ENCODE measurements around the gene SLC28A3. TPM values are rescaled to one million over a fixed set of nuclear protein-coding genes. Genes with fewer than 3 reads are reported as not detected.

Gene SLC28A3
- polyA plus RNA-seq, 1 experiment: 0.74 TPM

DNA sequence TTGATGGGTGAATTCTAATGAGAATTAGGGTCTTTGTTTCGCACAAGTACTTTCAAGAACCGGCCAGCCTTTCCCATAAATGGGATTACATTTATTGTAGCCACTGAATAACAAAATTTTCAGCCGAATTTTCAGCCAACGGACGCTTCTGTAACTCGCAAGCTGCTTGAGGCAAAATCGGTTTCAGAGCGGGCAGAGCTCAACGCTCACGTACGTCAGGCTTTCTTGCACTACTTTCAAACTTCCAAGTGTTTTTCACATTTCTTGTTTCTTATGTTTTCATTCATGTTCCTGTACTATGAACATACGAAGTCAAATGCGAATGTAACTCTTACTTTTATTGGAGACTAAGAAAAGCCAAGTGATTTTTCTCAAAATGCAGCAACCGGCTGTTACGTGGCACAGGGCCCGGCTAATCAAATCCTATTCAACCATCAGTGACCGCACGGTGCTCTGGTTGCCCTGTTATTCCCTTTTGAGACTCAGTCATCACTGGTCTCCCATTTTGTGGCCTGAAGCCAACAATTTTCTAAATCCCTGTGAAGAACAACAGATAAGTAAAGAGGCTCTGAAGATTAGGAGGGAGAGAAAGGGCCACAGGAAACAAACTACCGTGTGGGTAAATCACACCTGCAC is 68.5 kb downstream of the SLC28A3 start:
- CTCF ChIA-PET: interaction anchor here (3.0 kb wide), 1 partner anchor 11 kb away, joined by 12 read pairs; no protein-coding TSS in a partner anchor
- DNase-seq (ENCODE audit: low read depth, low spot score): no peak

DNA sequence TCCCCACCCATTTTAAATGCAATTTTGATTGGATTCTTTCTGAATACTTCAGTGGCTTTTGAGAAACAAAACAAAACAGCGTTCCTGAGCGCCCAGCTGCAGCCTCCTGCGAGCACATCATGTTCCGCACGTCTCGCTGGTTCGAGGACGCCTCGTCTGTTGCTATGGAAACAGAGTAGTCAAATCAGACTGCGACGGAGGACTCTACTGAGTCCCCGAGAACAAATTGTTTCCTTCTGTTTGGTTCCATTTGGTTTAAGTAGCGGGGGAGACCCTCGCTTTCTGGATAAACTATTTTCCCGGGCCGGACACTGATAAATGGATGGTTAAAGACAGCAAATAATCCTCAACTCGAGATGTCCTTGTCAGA is 69.0 kb downstream of the SLC28A3 start:
- no peak overlapping the region for H3K27ac ChIP-seq (ENCODE audit: low read depth, low read length)
- TF ChIP-seq, protein P1, sequence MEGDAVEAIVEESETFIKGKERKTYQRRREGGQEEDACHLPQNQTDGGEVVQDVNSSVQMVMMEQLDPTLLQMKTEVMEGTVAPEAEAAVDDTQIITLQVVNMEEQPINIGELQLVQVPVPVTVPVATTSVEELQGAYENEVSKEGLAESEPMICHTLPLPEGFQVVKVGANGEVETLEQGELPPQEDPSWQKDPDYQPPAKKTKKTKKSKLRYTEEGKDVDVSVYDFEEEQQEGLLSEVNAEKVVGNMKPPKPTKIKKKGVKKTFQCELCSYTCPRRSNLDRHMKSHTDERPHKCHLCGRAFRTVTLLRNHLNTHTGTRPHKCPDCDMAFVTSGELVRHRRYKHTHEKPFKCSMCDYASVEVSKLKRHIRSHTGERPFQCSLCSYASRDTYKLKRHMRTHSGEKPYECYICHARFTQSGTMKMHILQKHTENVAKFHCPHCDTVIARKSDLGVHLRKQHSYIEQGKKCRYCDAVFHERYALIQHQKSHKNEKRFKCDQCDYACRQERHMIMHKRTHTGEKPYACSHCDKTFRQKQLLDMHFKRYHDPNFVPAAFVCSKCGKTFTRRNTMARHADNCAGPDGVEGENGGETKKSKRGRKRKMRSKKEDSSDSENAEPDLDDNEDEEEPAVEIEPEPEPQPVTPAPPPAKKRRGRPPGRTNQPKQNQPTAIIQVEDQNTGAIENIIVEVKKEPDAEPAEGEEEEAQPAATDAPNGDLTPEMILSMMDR (IDR thresholded peaks at IDR 0.05; ENCODE audit: low read depth, low read length): no peak
- no peaks in the 10 kb centered on the region for H3K9me3 ChIP-seq (ENCODE audit: control insufficient read depth, insufficient read depth, low read length)
- POLR2A ChIA-PET: no interaction called here
- peak; percentile 26 for DNase-seq (ENCODE audit: low read depth, low spot score)
- peak overlapping the region; percentile 51 for H3K4me3 ChIP-seq (ENCODE audit: low read depth, low read length)
- CTCF ChIA-PET: interaction anchor here (1.7 to 3.0 kb wide), 2 partner anchors 7 to 10 kb away, joined by 5 to 12 read pairs; no protein-coding TSS in a partner anchor
- no peaks in the 10 kb centered on the region for H3K27me3 ChIP-seq (ENCODE audit: control insufficient read depth, insufficient read depth, low read length)

More for the DNA sequence above, 68.5 kb downstream of the SLC28A3 start:
- Histone ChIP-seq H3K9me3 (ENCODE audit: control insufficient read depth, insufficient read depth, low read length) (no peaks in the 10 kb centered on the region), H3K4me3 (ENCODE audit: low read depth, low read length) (peak overlapping the region; percentile 51), H3K27me3 (ENCODE audit: control insufficient read depth, insufficient read depth, low read length) (no peaks in the 10 kb centered on the region), H3K27ac (ENCODE audit: low read depth, low read length) (no peak overlapping the region)
- TF ChIP-seq, protein P1 (IDR thresholded peaks at IDR 0.05; ENCODE audit: low read depth, low read length): no peak
- POLR2A ChIA-PET: interaction anchor here (0.6 kb wide), 1 partner anchor 90 kb away, joined by 6 read pairs; no protein-coding TSS in a partner anchor

DNA sequence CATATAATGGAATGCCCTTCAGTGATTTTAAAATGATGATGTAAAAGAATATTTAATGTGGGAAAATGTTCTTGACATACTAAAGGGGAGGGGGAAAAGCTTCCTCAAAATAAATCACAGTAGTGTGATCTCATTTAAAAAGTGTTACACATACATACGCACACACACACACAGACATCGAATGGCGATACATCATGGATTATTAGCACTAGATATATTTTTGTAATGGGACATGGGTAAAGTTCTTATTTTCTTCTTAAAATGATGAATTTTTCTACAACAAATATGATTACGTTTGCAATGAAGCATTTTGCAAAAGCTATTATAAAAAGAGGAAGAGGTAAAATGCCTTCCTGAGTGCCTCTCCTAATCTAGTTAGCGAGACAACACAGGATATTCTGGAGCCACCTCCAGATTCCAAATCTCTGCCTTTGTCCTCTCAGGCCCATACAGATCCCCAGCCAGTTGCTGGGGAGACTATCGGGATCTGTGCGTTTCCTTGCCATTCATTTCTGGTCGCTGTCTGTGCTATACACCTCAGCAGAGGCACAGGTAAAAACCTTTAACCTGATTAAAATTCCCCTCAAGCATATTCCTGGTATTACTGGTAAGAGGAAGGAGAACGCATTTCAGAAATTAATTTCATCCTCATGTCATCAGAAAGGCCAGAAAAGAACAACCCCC is 69.6 kb downstream of the SLC28A3 start:
- TF ChIP-seq, protein P1 (IDR thresholded peaks at IDR 0.05; ENCODE audit: low read depth, low read length): no peak
- POLR2A ChIA-PET: no interaction called here
- Histone ChIP-seq H3K27ac (ENCODE audit: low read depth, low read length) (no peak overlapping the region), H3K9me3 (ENCODE audit: control insufficient read depth, insufficient read depth, low read length) (no peaks in the 10 kb centered on the region), H3K27me3 (ENCODE audit: control insufficient read depth, insufficient read depth, low read length) (no peaks in the 10 kb centered on the region), H3K4me3 (ENCODE audit: low read depth, low read length) (peak overlapping the region; percentile 51)
- CTCF ChIA-PET: interaction anchor here (0.8 to 3.0 kb wide), 3 partner anchors 8 to 126 kb away, joined by 3 to 12 read pairs (median 5); no protein-coding TSS in a partner anchor
- DNase-seq (ENCODE audit: low read depth, low spot score): no peak

DNA sequence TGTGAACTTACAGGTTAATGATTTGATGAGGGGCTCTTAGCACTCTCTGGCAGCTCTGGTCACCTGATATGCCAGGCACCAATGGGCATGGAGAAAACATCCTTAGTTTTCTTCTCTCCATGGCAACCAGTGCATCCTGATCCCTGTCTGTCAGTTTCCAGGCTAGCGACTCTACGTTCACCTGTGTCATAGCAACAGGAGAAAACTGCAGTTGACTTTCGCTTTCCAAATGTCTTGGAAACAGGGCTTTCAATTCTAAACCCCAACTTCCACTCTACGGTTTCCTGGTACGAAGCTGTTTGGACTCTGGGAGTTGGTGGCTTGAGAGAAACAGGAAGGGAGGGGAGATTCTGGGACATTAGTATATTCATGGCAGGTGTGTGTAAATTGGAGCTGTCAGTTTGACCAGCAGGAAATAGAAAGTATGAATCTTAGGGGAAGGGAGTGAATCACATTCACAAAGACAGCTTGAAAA is 74.4 kb downstream of the SLC28A3 start:
- Histone ChIP-seq H3K27me3 (ENCODE audit: control insufficient read depth, insufficient read depth, low read length) (no peaks in the 10 kb centered on the region), H3K4me3 (ENCODE audit: low read depth, low read length) (no peak overlapping the region), H3K9me3 (ENCODE audit: control insufficient read depth, insufficient read depth, low read length) (peaks cover 2% of the 10 kb centered on the region; the same call in 1 of the 2 replicates), H3K27ac (ENCODE audit: low read depth, low read length) (no peak overlapping the region)
- TF ChIP-seq, protein P1 (IDR thresholded peaks at IDR 0.05; ENCODE audit: low read depth, low read length): no peak
- ChIA-PET CTCF (interaction anchor here (0.6 to 1.3 kb wide), 3 partner anchors 11 to 329 kb away, joined by 3 to 4 read pairs (median 3); no protein-coding TSS in a partner anchor), POLR2A (no interaction called here)
- no peak for DNase-seq (ENCODE audit: low read depth, low spot score)

Measured in AG04450 (cell line).